ENCODE data around the gene LYRM2.

LYRM2 gene, protein sequence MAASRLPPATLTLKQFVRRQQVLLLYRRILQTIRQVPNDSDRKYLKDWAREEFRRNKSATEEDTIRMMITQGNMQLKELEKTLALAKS

DNA sequence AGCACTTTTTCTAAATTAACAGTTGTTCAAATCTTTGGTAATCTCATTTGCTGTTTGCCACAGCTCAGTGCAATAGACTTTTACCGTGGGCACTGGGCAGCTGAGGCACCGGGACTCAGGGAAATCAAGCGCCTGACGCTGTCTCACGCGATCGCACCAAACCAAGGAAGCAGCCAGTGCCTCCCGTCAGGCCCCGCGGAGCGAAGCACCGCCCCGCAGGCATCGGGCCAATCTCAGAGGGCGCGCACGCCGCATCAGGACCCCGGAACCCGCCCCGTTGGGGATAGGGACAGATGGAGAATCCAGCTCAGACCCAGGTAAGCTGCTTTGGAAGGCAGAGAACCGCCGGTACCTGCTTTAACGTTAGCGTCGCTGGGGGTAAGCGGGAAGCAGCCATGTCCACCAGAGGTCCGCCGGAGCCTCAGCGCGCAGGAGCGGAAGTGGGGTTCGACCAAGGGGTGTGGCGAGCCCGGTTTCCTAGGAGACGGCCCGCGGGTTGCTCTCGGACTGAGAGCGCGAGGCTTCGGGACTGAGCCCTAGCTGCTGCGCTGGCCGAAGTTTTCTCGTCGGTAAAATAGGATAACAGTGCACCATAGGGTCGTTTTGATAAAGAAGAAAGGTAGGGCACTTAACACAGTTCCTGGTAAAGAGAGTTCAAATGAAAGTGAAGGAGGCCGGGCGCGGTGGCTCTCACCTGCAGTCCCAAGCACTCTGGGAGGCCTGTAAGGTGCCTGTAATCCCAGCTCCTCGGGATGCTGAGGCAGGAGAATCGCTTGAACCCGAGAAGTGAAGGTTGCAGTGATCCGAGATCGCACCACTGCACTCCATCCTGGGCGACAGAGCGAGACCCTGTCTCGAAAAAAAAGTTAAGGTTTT, at the start of gene LYRM2:
Gene LYRM2 (minus strand): TSS at position 428 of the 876 bp plus-strand sequence. CDS start 31 bp downstream, at position 397.
- DNase-seq (ENCODE audit: low spot score), result peak; percentile 89

DNA sequence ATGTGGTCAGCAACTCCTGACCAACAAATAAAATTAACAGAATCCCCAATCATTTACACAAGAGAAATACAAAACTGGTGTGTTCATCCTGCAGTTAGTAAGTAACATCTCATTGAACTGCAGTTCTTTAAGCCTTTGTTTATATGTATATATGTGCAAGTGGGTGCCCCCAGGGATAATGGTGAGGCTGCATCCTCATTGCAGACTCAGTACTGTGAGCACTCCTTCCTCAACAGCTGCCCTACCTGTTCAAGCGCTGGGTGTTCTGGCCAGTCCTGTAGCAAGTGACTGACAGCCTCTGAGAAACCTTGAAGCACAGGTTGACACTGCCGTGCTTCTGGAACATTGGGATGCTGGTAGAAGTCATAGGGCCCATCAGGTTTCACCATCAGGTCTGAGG, 49.8 kb upstream of the LYRM2 start:
- no peak for DNase-seq (ENCODE audit: low spot score)

DNA sequence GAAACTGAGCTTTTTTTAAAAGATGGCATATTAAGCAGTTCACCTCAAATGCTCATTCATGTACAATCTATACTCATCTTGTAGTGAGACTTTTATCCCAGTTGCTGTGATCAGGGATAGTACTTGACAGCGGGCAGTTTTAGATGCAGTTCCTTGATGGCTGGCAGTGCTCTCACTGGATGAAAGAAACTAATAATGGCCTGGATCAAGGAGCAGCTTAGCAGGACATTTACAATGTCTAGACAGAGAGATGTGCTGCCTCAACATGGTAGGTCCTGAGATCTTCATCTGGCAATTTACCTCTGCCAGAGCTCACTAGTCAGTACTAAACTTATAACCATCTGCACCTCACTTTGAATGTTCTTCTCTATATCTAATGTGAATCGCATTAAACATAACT, 46.8 kb upstream of the LYRM2 start:
- no peak for DNase-seq (ENCODE audit: low spot score)

DNA sequence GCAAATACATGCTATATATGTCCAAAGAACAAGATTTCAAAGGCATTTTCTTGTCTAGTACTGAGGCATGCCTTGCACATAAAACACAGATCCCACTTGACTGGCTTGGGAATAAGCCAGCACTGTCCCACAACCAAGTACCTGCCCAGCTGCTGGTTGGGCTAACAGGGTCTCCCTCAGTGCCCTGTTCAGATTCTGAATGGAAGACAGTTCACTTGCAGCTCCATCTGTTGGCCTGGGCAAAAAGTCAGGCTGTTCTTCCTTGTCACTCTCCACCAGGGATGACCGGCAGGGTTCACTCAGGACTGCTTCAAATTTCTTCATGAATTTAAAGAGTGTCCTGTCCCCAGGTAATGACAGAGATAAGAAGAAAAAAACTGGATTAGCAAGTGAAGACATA, 44.4 kb upstream of the LYRM2 start:
- no peak for DNase-seq (ENCODE audit: low spot score)

DNA sequence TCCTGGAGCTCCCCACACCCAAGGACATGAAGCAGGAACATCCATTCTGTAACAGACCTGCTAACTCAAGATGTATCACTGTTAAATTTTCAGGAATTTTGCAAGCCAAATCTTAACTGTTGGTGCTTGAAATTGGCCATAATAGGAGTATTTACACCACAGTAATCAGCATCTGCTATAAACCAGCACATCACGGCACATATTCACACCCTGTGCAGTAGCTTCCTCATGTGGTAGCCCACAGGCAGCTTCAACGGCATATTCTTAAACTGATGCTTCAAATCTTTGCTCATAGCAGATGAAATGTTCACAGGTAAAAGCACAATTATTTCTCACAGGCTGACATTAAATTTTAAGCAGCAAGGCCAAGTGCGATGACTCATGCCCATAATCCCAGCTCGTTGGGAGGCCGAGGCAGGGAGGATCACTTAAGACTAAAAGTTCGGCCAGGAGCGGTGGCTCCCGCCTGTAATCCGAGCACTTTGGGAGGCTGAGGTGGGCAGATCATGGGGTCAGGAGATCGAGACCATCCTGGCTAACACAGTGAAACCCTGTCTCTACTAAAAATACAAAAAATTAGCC, 43.5 kb upstream of the LYRM2 start:
- no peak for DNase-seq (ENCODE audit: low spot score)

DNA sequence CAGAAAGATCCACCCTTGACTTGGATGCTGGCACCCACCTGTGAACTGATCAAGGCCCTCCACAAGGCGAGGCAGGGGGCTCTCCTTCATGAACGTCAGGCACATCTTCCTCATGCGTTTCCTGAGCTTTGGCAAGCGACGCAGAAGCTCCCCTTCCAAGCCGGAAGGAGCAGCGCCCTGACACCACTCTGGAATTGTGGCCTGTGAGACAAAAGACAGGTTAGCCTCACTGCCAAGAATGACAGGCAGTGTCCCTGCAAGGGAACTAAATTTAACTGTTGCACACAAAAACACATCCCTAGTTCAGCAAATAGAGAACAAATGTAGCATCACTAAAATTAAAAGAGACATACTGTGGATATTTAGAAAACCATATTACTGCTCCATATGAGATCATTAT, 42.0 kb upstream of the LYRM2 start:
- no peak for DNase-seq (ENCODE audit: low spot score)

DNA sequence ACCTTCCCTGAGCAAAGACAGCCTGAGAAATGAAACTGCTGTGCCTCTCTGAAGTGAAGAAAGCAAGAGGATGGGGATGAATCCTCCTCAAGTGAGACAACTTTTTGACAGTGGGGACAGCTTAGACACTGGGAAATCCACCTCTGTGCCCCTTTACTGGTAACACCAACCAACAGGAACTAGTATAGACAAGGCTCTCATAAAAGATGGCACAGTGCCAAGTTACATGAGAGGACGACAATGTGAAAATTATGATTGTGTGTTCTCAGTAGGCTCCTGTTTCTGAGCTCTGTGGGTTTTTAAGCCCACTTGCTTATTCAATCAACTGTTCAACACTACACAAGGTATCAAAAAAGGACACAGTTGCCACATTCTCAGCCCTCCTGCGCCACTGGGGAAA, 41.6 kb upstream of the LYRM2 start:
- DNase-seq (ENCODE audit: low spot score), result peak; percentile 8

DNA sequence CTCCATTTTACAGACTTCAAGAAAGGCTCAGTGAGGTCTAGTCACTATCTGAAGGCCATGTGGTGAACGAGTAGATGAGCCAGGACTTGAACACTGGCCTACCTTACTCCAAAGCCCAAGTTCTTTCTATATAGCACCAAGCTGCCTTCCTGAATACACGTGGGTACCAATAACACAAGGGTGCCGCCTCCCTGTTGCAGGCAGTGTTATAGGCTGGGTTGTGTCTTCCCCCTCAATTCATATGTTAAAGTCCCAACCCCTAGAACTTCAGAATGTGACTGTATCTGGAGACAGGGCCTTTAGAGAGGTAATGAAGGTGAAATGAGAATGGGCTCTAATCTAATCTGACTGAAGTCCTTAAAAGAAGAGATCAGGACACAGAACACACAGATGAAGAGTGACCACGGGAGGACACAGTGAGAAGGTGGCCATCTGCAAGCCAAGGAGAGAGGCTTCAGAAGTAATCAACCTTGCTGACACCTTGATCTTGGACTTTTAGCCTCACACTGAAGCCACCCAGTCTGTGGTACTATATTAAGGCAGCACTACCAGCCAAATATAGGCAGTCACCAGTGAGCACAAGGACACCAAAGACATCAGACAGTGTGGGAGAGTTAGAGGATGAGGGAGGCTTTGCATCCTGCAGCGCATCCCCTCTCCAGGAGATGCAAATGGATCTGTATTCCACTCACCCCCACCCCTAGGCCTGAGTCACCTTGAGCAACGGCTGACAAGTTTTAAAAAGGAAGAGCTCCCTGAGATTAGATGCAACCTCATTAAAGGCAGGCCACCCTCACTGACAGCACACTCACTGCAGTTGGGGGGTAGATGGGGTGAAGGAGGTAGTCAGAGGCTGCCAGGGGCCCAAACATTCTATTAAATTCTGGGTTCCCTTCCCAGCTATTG, 40.9 kb upstream of the LYRM2 start:
- DNase-seq (ENCODE audit: low spot score), result no peak

DNA sequence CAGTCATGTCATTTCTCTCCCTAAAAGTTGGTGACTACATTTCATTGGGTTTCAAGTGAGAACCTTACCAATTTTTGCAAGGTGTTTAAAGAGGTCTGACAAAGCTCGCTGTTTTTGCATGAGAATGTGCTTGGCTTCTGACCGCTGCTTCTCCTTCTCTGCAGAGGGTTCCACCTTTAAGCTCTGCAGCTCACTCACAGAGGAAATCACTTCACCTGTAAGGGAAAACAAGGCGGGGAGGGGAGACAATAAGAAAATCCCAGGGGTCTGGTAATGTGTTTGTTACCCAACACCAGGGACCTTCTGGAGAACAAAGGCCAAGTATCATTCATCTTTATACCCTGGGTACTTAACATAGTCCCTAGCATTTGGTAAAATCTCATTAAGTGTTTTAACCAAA, 40.0 kb upstream of the LYRM2 start:
- no peak for DNase-seq (ENCODE audit: low spot score)

DNA sequence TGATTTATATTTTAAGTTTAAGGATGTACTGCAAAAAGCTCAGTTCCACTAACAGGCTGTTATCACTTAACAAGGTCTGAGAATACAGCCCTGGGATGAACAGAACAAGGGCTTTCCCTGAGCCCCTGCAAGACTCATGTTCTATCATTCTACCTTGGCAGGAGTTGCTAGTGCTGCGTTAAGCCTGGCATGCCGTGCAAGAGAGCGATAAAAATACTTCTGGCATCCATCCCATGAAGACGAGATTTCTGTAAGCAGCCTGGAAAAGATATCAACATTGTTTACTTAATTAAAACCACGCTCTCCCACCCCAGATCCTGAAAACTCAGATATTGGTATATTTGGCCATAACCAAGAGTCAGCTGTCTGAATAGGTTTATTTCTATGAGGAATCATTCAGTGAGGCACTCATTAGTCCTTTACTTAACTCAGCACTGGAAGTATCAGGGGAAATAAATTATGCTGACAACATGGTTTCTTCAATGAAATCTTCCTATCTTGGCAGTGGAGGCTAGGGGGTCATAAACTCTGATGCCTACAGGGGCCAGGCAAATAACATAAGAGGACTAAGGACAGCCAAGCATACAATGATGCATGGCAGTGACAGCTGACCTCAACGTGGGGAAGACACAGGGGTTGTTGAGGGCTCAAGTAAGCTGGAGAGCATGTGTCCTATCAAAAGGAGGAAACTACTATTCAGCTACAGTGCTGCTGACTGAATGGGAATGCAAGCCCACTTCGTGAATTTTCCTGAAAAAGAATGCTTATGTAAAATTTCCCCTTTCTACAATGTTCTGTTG, 37.6 kb upstream of the LYRM2 start:
- no peak for DNase-seq (ENCODE audit: low spot score)

DNA sequence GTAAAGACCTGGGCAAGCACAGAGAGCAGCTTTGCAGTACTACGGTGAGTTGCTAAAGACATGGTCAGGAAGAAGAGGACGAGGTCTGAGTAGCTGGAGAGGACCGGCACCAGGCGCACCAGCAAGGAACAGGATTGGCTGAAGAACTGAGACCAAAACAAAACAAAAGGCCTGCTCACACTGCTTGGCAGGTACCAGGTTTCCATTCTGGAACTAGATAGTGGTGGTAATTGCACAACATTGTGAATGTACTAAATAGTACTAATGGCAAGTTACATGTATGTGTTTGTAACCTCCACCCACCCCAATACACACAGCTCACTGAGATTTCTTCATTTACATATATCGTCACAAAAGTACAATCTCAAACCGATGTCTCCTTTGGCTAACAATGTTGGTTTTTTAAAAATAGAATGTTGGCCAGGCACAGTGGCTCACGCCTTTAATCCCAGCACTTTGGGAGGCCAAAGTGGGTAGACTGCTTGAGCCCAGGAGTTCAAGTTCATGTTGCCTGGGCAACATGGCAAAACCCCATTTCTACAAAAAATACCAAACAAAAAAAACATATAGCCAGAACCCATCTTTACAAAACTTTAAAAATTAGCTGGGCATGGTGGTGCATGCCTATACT, 32.5 kb upstream of the LYRM2 start:
- DNase-seq (ENCODE audit: low spot score), result no peak

DNA sequence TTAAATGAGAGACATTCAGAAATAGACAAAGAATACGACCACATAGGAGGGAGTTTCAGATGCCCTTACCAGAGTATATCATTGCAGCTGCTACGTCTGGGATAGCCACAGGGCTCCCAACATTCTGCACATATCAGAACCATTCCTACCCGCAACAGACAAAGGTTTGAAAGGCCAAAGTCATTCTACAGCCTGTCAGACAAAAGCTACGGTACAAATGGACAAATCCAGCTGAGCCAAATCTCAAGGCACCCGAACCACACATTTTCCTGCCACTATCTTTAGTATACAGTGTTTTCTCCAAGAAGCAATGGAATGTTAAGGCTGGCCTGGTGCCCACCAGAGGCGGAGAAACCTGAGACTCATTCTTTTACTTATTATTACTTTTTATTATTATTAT, 30.5 kb upstream of the LYRM2 start:
- no peak for DNase-seq (ENCODE audit: low spot score)

DNA sequence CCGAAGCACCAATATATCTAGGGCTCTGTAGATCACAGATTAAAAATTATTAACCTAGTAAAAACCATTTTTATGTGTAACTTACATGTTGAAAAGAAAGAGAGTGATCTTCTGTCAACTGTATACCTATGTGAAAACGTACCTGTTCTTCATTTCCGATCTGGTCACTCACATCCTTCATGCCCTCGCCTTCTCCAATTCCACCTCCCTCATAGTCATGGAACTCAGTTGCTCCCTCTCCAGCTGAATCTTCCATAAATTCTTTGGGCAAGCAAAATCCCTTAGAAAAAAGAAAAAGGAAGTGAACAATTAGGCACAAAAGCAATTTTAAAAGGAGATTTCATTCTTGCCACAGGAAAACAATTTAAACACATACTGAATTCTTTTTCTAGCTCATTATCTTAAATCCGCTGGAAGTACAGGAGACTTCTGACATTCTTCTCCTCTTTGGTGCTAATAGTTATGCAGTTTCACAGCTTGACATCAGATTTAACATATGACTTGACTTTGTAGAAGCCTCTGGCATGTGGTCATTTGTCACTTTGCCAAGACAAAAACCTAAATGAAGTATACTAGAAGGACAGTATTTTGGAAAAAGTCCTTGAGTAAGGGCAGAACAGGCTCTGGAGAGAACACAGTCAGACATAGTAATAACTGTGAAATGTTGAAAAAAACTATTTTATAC, 29.5 kb upstream of the LYRM2 start:
- DNase-seq (ENCODE audit: low spot score), result no peak

DNA sequence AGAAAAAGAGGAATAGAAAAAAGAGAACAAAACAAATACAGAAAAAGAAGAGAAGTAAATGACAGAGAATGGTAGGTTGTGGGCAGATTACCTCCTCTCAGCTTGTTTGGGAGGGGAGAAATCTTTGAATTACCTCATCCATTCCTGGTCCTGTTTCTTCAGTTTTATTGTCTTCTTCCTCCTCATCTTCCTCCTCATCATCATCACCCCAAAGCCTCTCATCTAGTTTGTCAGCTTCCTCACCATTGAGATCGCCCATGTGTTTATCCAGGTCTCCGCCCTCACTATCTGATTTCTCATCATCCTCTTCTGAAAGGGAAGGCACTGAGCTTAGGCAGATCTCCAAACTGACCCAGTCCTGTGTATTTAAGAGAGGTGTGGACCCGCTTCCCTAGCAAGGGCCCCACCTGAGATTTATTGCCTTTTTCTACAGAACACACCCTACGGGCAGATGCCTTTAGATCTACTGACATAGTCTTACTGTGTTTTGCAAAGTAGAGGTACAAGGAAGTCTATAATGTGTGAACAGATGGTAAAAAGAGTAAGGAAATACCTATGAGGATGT, 24.2 kb upstream of the LYRM2 start:
- no peak for DNase-seq (ENCODE audit: low spot score)

DNA sequence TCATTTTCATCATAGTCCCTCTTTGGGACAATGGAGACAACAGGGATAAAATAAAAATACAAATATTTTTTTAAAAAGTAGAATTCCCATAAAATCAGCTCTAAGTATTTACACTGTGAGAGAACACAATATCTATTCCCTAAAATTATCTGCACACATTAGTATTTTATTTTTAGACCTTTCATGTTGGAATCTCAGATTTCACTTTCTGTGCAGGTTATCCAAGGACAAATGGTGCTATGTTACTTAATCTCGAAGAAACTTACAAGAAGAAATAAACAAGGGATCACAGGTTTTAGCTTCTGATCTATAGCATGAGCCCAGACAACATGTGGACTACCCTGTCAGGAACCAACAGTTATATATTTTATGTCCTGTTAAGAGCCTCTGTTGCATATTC, 23.0 kb upstream of the LYRM2 start:
- DNase-seq (ENCODE audit: low spot score), result no peak

DNA sequence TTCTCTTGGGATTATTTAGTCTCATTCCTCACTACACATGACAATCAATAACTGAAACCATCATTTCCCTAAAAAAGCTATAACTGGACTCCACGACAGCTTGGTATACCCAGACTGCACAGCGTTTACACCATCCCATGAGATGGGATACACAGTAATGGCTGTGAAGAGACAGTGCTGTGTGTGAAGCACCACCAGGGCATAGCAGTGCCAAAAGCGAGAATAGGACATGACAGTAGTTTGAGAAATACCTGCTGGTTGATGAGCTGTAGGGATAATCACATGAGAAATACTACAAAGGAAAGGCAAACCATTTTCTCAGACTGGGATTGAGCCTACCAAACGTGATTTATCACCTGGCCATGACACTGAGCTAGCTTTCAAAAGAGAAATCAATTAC, 22.4 kb upstream of the LYRM2 start:
- no peak for DNase-seq (ENCODE audit: low spot score)

DNA sequence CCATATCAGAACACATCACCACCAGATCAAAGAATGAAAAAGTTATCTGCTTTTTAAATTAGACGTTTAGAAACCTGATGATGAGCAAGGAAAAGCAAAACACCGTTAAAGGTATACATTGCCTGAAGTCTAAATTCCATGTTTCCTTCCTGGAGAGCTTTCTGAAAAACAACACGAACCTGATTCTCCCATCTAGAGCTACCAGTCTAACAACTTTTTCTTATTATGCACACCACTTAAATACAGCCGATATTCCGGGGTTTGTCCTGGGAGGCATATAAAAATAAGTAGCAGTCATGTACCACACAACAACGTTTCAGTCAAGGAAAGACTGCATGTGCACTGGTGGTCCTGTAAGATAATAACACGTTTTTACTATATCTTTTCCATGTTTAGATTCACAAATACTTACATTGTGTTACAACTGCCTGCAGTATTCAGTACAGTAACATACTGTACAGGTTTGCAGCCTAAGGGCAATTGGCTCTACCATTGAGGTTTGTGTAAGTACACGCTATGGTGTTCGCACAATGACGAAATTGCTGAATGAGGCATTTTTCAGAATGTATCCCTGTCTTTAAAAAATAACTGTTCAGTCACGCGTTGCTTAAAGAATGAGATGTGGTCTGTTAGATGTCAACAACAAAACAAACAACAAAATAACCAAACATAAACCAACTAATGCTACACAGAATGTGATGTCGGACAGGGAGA, 19.1 kb upstream of the LYRM2 start:
- DNase-seq (ENCODE audit: low spot score), result no peak

DNA sequence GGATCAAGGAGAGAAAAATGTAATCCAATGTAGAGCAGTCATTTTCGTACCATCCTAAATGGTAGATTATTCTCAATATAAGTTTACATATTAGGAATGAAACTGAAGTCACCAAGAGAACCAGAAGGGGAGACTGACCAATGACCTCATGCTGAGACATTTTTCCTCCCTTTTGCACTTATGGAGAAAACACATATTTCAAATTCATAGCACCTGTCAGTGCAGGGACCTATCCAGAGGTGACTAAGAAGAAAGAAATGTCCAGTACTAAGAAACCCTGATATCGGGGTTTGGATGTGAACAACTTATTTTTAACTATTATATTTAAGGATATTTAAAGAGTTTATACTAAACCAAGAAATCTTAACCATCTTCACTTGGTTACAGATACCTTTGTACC, 16.6 kb upstream of the LYRM2 start:
- peak; percentile 38 for DNase-seq (ENCODE audit: low spot score)

DNA sequence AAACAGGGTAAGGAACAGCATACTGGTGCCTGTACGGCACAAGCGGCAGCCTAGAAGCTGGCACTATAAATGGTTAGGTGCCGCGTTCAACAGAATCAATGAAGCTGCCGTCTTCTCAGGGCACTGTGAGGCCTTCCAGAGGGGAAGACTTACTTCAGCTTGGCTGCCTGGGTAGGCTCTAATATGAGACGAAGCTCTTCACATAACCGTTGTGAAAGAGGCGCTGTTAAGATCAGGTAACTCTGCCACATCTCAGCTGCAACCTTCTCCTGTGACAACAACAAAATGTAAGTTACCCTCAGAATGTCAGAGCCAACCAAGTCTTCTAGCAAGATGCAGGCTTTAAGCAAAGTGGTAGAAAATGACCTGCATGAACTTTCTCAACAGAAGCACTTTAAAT, 12.0 kb upstream of the LYRM2 start:
- DNase-seq (ENCODE audit: low spot score), result no peak

DNA sequence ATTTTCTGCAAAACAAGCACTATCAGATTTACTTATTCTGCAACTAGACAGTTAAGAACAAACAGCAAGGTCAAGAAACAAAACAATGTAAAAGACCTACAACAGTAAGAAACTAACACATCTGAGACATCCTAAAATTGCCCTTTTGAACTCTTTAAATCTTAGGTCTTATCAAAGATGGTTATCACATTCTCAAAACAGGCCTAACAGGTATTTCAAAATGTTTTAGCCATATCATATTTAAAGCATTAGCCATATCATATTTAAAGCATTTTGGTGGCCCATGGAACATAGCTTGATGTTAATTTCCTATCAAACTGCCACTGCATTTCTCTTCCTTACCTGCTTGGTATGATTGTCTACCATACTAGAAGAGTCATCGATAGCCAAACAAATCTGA, 11.1 kb upstream of the LYRM2 start:
- DNase-seq (ENCODE audit: low spot score), result no peak

Measured in kidney capillary endothelial cell (primary cell).